Hypothalamus (tissue), 51 donors: Measurements from ENCODE around the gene ZNF106.

Source experiments
- DNase-seq, 51 donors: peaks; one replicate each; lab custom pipeline; 2025; lab: John Stamatoyannopoulos, UW

The ZNF106 gene

DNA sequence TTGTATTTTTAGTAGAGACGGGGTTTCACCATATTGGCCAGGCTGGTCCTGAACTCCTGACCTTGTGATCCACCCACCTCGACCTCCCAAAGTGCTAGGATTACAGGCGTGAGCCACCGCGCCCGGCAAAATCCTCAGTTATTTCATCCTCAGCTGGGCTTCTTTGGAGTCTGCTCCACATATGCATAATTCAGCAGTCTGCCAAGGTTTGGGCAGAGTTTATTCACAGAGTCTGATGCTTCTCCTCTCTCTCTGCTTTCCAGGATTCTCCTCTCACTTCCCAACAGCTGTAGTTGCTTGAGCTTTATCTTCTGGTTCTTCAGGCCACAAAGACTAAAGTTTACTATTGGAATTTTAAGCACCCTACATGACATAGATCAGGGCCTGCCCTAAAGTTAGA is 8.2 kb downstream of the ZNF106 start:
- DNase-seq: no peak

DNA sequence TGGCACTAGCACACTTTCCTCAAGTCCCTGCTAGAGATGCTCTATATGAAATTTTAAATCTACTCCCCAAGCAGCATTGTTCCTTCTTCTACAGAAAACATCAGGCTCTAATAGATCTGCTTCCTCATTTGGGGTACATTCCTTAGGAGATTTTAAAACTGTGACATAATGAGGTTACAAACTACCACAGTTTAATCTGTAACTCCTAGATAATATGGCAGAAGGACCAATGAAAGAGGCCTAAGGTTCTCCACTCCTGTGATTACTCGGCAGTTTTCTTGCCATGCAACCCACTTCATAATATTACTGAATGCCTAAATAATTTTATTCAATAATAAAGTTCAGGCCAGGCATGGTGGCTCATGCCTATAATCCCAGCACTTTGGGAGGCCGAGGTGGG is 16.1 kb downstream of the ZNF106 start:
- no peak for DNase-seq

DNA sequence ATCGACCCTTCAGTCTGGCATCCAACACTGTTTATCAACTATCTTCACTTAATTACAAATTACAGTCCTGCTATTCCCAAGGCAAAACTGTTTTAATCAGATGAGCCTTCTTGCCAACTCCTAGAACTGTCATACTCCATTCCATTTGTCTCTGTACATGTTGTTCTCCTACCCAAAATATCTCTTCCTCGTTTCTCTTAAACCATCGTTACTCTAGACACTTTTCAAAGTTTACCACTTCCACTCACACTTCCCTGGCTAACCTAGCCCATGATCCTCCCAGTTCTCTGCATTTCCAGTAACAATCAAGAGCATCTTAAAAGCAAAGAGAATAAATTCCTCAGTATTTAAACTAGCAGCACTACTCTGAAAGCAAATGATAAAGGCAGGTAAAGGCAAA is 19.9 kb downstream of the ZNF106 start:
- no peak for DNase-seq

DNA sequence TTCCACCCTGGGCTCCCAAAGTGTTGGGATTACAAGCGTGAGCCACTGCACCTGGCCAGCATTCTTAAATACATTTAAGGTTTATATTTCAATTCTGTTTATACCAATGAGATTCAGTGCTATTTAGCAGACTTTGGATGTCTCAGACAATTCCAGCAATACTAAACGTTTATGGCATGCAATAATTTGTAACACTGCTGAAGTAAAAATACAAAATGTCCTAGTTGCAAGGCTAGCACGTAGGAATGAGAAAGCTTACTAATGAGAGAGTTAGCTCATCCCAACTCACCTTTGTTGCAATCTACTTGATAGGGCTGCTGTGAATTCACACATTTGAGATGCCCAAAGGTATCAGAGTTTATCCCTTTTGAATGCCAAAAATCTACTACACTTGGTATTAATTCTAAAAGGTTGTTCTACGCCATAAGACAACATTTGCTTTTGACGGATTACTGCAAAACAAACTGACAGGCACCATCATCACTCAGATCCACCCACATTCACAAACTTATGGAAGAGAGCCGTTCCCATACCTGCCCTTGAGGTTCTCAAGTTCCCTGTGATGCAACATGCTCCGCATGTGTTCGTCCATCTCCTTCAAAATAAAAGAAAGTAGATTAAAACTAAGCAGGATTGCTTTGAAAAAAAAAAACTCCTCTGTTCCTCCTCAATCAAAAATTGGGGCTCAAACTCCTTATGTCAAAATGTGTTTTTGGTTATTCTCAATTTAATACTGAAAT is 25.3 kb downstream of the ZNF106 start:
- DNase-seq: no peak

DNA sequence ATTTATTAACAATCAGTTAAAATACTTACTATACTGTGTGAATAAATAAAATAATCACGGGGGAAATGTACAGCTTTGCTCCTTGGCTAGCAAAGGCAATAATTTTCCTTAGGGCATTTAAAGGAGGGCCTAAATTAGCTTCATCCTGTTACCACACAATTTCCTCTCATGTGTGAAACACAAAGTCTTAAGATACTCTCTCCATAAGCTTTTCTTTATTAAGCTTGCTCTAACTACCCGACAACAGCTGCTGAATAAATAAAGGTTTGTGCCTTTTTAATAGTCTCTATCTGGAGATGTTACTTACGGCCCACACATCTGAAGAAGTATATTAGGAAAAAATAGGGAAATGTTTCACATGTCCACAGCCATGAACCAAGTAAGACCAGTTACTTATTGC is 29.7 kb downstream of the ZNF106 start:
- DNase-seq: no peak

DNA sequence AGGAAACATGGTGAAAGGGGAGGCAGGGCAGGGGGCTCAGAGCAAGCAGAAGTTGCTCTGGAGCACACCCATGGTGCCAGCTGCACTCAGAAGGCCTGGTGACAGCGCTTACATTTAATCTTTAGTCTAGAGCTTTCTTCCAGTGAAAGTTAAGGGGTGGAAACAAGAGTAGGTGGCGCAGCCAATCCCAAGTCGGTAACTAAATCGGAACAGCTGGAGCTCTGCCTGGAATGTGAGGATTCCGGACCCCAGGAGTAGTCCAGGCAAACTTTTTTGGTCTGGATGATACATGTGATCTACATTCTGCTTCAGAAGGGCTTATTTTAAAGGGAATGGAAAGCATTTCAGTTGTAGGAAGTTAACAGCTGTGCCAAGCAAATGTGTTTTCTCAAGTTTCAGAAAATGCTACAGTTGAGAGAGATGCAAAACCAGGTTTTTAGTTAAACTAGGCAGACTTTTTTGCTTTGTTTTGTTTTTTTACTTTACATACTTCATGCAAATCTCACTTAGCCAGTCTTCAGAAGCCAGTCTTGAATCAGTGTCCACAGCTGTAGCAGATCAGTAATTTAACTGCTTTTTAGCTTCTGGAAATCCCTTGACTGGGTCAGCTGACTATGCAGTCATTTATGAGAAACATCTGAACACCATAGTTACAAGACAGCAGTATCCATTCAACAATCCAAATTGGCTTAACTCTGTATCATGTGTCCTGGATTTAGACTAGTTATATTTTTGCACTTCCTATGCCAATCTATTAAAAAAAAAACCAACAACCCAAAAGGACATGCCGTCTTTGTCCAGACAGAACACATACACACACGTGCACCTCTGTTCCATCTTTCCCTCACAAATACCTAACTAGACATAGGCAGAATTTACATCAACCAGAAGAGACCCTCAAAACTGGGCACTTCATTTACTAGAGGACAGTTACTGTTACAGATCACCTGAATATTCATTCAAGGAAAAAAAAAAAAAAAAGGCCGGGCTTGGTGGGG is 33.2 kb downstream of the ZNF106 start:
- peak in 22 of 51 donors; percentile 2 to 49 (median 12) for DNase-seq

DNA sequence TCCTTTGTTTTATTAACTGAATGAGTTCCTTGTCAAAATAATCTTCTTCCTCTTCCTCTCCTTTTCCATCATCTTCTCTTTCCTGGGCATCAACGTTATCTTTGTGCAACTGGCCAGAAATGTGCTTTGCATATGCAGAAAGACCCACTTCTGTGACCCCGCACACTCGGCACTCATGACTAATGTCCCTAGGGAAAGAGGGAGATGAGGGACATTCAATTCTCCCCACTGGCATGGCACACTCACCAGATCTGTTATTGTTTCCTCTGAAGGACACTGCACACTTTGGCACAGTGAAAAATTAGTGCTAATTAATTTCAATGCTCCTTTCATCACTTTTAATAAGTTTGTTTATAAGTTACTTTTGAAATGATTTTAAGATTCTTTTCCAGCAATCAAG is 34.0 kb downstream of the ZNF106 start:
- DNase-seq: no peak

DNA sequence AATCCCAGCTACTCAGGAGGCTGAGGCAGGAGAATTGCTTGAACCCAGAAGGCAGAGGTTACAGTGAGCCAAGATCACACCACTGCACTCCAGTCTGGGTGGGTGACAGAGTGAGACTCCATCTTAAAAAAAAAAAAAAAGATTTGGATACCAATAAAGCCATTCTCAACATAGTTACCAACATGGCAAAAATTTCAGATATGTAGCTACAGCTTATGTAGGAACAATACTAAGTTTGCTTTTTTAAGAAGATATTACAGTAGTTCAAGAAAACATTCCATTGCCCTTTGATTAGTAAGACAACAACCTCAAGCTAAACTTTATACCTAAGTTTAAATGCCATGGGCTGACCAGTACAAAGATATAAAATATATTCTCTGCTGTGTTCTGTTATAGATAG is 34.4 kb downstream of the ZNF106 start:
- DNase-seq: no peak

DNA sequence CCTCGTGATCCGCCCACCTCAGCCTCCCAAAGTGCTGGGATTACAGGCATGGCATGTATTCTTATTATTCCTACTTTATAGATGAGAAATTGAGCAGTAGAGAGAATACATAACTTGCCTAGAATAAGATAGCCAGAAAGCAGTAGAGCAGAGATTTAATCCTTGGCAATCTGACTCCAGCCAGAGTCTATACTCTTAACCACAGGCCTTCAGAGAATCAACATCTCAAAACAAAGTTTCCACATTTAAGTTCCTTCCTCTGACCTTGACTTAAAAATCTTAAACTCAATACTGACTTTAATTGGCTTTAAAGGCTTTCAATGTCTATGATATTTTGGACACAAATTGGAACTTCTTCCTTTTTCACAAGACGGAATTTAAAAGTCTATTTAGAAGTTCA is 37.1 kb downstream of the ZNF106 start:
- DNase-seq: no peak

DNA sequence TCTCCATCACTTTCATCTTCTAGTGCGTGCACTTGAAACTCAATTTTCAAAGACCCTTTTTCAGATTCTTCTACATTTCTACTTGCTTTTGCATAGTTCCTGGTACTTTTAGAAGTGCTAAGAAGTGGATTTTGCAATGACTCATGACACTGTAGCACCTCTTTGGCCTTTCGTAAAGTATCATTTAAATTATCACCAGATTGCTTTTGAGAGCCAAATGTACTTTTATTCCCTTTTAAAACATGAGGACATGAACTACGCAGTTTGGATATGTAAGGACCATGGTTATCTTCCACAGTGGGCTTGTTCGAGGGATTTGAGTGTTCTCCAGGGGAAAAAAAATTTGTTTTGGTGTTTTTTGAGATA is 40.5 kb downstream of the ZNF106 start:
- DNase-seq: no peak

DNA sequence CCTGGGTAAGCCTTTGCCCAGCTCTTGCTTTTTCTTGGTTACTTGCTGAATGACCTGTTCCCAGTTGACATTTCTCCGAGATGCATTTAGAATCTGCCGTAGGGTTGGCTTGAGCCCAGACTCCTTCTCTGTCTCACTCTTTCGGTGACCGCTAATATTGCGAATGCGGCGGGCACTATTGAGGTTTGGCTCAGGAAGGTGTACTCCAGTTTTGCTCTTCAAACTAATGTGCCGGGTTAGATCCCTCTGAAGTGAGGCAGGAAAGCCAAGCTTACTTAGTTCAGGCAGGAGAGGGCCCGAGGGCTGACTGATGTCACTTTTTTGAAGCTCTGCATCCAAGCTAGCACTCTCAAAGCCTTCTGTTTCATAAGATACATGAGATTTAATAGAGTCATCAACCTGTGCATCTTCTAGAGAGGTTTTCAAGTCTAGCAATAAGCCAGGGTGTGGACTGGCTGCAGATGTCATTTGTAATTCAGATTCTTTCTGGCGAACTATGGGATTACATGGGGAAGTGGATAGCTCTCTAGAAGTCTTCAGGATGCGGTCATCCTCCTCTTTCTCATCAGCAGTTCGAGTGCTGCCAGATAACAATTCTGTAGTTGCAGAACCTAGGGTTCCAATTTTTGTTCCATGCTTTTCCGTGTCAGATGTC is 41.0 kb downstream of the ZNF106 start:
- no peak for DNase-seq

DNA sequence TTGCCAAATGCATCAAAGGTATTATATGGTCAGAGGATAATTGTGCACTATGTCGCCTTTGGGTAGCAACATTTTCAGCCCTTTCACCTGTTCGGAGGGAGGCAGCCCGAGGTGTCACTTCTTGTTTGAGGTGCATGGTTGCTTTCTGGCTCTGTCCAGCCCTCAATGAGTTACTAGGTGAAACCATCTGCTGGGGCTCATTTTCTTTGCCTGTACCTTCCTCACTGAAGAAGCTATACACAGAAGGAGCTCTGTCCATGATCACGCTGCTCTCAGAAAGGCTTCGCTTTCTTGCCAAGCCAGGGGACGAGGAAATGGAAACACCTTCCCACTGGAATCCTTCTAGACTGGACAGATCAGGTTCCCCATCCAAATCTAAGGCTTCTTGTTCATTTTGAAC is 42.7 kb downstream of the ZNF106 start:
- DNase-seq: no peak

DNA sequence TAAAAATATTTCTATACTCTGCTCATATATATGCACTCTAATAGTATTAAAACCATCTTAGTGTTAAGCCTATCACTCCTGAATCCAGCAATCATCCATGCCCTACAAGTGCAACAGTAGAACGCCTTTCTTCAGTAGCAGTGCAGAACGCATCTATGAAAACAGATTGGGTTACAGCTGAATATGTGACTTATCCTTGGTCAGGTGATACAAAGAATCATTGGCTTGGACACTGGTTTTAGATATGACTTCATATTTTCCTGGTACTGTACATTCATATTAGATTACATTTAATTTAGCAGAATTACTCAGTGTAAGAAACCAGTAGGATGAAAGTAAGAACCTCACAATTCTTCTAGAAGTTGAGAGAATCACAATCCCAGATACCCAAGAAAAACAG is 43.3 kb downstream of the ZNF106 start:
- no peak for DNase-seq

DNA sequence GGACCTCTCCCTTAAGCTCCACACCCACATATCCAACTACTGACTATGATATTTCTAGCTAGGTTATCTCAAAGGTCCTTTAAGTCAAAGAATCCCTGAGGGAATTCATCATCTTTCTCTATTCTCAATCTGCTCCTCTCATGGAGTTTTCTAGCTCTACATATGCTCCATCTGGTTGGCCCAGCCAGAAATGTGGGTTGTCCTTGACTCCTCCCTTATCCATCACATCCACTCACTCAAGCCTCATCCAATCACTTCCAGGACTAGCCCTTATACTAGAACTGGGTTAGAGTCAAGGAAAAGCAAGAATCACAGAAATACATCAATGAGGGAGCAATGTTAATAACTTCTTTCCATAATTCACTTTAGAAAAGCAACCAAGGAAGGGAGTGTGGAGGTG is 45.4 kb downstream of the ZNF106 start:
- DNase-seq: no peak

DNA sequence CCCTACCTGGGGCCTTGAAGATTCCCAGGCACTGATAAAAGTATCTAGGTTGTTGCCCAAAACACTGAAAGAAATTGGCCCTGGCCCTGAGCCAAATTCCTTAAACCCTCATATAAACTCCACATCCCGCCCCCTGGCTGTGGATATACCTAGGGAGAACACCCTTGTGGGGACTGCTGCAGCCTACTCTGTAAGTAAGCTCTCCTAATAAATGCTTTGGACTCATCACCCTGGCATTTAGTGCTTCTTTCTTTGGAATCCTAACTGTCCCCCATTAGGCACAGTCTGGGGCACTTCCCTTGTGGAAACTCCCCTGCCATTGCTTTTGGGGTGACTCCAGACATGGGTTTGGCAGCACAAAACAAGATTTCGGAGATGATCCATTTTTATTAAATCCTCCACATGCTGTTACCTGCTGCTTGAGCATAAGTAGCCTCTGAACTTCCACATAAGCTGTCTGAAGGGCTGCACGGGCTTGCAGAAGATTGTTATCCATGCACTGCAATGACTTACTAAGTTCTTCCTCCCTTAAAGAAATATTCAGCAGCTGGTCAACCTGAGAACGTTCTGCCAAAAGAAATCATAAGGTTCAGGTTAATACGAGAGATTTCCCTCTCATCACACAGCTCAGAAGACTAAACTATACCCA is 46.4 kb downstream of the ZNF106 start:
- no peak for DNase-seq

DNA sequence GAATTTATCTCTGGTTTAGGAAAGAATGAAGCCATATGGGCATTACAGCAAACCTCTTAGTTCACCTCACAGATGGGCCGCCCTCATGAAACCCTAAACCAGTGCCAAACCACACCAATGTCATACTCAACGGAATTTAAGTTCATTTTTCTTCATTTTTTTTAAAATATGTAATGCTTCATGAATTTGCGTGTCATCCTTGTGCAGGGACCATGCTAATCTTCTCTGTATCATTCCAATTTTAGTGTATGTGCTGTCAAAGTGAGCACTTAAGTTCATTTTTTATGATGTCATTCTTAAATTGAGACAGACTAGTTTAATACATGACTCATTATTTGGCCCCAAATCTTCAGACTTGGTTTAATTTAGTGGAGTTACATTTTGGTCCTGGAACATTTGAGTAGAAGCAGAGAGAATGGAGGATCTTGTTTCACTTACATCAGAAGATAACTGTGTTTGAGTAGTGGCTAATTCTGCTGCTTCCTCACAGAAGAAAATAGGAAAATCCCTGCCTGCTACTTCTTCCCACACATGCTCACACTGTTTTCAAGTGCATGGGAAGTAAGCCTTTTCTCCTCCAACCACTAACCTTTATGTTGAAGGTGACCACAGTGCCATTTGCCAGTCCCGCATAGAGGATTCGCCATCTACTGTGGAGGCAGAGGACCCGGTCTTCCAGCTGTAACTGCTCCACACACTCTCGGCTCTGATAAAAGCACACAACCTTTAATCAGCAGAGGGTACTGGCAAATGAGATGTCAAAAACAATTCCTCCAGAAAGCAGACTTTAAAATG is 63.3 kb downstream of the ZNF106 start:
- DNase-seq: no peak

DNA sequence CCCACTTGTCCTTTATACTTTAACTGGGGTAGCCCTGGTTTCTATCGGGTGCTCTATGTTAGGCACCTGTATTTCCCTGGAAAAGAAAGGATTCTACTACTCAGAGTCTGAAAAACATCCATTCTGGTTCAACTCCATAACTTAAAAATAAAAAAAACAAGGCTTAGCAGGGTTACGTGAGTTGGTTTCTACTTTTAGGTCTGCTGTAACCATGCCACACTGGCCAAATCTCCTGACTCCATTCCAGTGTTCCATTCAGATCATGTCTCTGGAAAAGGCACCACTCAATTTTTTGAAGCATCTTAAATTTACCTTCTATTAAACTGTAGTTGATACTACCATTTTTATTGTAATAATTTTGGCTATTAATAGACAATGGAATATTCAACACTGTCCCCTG is 69.6 kb downstream of the ZNF106 start:
- no peak for DNase-seq

DNA sequence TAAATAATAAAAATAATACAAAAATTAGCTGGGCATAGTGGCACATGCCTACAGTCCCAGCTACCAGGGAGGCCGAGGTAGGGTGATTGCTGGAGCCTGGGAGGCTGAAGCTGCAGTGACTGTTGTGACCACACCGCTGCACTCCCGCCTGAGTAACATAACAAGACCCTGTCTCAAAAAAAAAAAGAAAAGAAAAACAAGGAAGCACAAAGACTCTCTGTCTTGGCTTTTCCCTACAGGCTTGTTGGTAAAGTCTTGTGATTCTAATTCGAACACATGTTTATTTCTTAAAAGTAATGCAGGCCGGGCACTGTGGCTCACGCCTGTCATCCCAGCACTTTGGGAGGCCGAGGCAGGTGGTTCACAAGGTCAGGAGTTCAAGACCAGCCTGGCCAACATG is 71.6 kb downstream of the ZNF106 start:
- DNase-seq: no peak

DNA sequence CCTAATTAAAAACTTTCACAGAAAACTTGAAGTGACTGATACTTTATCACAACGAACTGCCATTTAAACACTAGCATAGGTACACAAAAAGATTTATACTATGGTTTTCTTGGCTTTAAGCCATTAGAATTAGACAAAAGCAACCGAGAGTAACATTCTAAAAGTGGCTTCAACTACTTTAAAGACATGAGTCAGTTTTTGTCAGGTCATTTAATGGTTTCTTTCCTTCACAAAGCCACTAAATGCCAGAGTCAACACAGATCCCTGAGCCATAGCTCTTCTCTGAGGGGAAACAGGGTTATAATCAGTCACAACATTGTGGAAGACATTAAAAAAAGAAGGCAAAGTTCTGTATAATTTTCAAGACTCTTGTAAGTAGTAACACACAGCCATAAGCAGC is 77.0 kb downstream of the ZNF106 start:
- no peak for DNase-seq

DNA sequence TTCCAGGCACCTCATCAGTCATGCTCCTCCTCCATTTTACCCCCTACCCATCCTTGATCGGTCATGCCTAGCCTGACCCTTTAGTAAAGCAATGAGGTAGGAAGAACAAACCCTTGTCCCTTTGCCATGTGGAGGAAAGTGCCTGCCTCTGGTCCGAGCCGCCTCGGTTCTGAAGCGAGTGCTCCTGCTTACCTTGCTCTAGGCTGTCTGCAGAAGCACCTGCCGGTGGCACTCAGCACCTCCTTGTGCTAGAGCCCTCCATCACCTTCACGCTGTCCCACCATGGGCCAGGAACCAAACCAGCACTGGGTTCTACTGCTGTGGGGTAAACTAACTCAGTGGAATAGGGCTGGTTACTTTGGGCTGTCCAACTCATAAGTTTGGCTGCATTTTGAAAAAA is 79.1 kb downstream of the ZNF106 start:
- no peak for DNase-seq
